Hepatocyte (in vitro differentiated cells): ENCODE results near the gene MRPL10. TPM values are rescaled to one million over a fixed set of nuclear protein-coding genes. Genes with fewer than 3 reads are reported as not detected.

Experiments used
- DNase-seq: peaks from one replicate; pipeline ENCODE4 v3.0.0-alpha.2; 2016; ENCODE audit warnings: low spot score
- H2AFZ ChIP-seq: fragments of 200-600 bp; sonication (generic); 2 replicates; pipeline ENCODE4 v1.6.0; 2016; ENCODE audit warnings: antibody characterized with exemption, mild to moderate bottlenecking
- H3K27ac ChIP-seq: fragments of 200-600 bp; sonication (generic); 2 replicates; pipeline ENCODE4 v1.5.1; 2016; ENCODE audit warnings: mild to moderate bottlenecking
- H3K27me3 ChIP-seq: fragments of 200-600 bp; sonication (generic); 2 replicates; pipeline ENCODE4 v1.6.1; 2016
- H3K36me3 ChIP-seq: fragments of 200-600 bp; sonication (generic); replicated peaks from 2 replicates; pipeline ENCODE4 v1.5.1; 2016; ENCODE audit warnings: low read depth; ENCODE audit not compliant: insufficient read depth
- H3K4me1 ChIP-seq: fragments of 200-600 bp; sonication (generic); 2 replicates; pipeline ENCODE4 v1.5.1; 2016; ENCODE audit warnings: mild to moderate bottlenecking, moderate library complexity; ENCODE audit not compliant: insufficient read depth
- H3K4me2 ChIP-seq: fragments of 200-600 bp; sonication (generic); 2 replicates; pipeline ENCODE4 v1.6.0; 2016
- H3K4me3 ChIP-seq: fragments of 200-600 bp; sonication (generic); 2 replicates; pipeline ENCODE4 v1.5.1; 2016; ENCODE audit warnings: mild to moderate bottlenecking
- H3K79me2 ChIP-seq: fragments of 200-600 bp; sonication (generic); 2 replicates; pipeline ENCODE4 v1.6.0; 2017; ENCODE audit warnings: mild to moderate bottlenecking
- H3K9me2 ChIP-seq: fragments of 200-600 bp; sonication (generic); replicated peaks from 2 replicates; pipeline ENCODE4 v1.6.0; 2017; ENCODE audit warnings: mild to moderate bottlenecking; ENCODE audit not compliant: insufficient read depth
- H3K9me3 ChIP-seq: fragments of 200-600 bp; sonication (generic); 2 replicates; pipeline ENCODE4 v1.5.1; 2016; ENCODE audit warnings: low read depth, mild to moderate bottlenecking
- H4K20me1 ChIP-seq: fragments of 200-600 bp; sonication (generic); 2 replicates; pipeline ENCODE4 v1.6.0; 2016; ENCODE audit warnings: mild to moderate bottlenecking; ENCODE audit not compliant: insufficient read depth, poor library complexity, severe bottlenecking
- CTCF ChIP-seq: fragments of 200-600 bp; sonication (generic); IDR thresholded peaks from 2 replicates; pipeline ENCODE4 v1.5.1; 2016; ENCODE audit warnings: antibody characterized with exemption, mild to moderate bottlenecking; ENCODE audit not compliant: poor library complexity
- EZH2 ChIP-seq: fragments of 200-600 bp; sonication (generic); IDR thresholded peaks from 2 replicates; pipeline ENCODE4 v1.6.1; 2016; ENCODE audit warnings: antibody characterized with exemption, mild to moderate bottlenecking, borderline replicate concordance
- EZH2phosphoT487 ChIP-seq: fragments of 200-600 bp; sonication (generic); IDR thresholded peaks from one replicate; pipeline ENCODE4 v1.6.1; 2018; ENCODE audit warnings: antibody characterized with exemption, mild to moderate bottlenecking, low read depth, moderate library complexity; ENCODE audit not compliant: unreplicated experiment, severe bottlenecking
- WGBS: methylation state at CpG from one replicate; pipeline ENCODE4 v1.1.6; 2016; ENCODE audit warnings: low lambda C conversion rate; ENCODE audit errors: missing lambda C conversion rate; 5-methylcytosine and 5-hydroxymethylcytosine counted together
- polyA plus RNA-seq: library from polyadenylated mRNA; unstranded; fragments of >200 nt; fragmentation: Nextera tagmentation; extraction: Ambion mirVana; gene quantifications from 2 replicates; pipeline ENCODE4 v1.2.1, GENCODE V29; 2016
- total RNA-seq: library from RNA; depleted of rRNA; stranded (reverse); fragments of >200 nt; gene quantifications from 2 replicates; pipeline ENCODE4 v1.2.3, GENCODE V29; 2014

Gene MRPL10
- total and polyA plus RNA-seq, 2 experiments from 2014 or later = 30.7 to 33.7 TPM

DNA sequence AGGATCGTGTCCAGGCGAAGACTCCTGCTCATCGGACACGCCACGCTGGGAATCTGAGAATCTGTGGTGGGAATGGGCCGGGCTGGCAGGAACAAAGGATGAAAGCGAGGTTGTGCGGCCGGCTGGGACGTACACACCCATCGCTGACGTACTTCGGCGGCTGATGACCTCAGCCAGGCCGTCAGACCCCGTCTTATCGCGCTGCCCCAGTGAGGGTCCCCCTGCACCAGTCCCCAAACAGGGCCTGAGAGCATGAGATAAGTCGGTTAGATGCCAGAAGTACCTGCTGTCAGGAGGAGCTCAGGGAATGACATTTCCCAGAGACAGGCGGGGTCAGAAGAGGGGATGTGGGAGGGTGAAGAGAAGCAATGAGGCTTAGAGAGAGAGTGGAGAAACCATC, 35.6 kb upstream of the MRPL10 start:
- Histone ChIP-seq H3K9me3 (no peaks in the 10 kb centered on the region), H3K4me3 (no peak overlapping the region), H3K4me2 (no peak overlapping the region), H4K20me1 (no peaks in the 10 kb centered on the region), H3K4me1 (peaks cover 9% of the 10 kb centered on the region), H3K36me3 (no peaks in the 10 kb centered on the region), H3K27me3 (peaks cover 33% of the 10 kb centered on the region), H3K27ac (no peak overlapping the region), H2AFZ (no peak overlapping the region), H3K9me2 (no peaks in the 10 kb centered on the region), H3K79me2 (no peaks in the 10 kb centered on the region)
- 56% methylated on average over 18 of the region's 20 CpGs for whole genome bisulfite sequencing
- TF ChIP-seq EZH2 (no peak), EZH2phosphoT487 (no peak), CTCF (no peak)
- DNase-seq = no peak

DNA sequence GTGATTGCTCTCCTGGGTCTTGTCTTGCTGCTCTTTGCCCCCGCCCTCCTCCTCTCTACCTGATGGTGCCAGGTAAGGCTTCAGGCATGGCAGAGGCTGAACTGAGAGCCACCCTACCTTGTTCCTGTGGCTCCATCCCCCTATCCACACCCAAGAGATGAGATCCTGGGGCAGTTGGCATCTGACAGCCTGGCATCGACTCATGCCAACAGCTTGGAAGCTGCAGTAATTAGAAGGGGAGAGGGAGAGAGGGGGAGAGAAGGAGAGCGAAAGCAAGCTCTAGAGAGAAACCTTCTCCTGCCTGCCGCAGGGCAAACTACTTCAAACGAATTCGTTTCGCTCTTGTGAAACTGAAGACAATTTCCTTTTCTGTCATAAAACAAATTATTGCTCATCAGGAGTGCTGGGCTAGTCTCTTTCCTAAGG, 33.5 kb upstream of the MRPL10 start:
- no peak for TF ChIP-seq EZH2phosphoT487
- no peak for TF ChIP-seq EZH2
- no peak for TF ChIP-seq CTCF
- Histone ChIP-seq H3K27ac (no peak overlapping the region), H3K9me2 (no peaks in the 10 kb centered on the region), H3K4me3 (no peak overlapping the region), H3K36me3 (no peaks in the 10 kb centered on the region), H3K9me3 (no peaks in the 10 kb centered on the region), H3K4me1 (peaks cover 9% of the 10 kb centered on the region), H2AFZ (no peak overlapping the region), H4K20me1 (no peaks in the 10 kb centered on the region), H3K4me2 (no peak overlapping the region), H3K27me3 (peaks cover 11% of the 10 kb centered on the region), H3K79me2 (no peaks in the 10 kb centered on the region)
- 50% methylated on average over 7 of the region's 7 CpGs for WGBS
- no peak for DNase-seq

DNA sequence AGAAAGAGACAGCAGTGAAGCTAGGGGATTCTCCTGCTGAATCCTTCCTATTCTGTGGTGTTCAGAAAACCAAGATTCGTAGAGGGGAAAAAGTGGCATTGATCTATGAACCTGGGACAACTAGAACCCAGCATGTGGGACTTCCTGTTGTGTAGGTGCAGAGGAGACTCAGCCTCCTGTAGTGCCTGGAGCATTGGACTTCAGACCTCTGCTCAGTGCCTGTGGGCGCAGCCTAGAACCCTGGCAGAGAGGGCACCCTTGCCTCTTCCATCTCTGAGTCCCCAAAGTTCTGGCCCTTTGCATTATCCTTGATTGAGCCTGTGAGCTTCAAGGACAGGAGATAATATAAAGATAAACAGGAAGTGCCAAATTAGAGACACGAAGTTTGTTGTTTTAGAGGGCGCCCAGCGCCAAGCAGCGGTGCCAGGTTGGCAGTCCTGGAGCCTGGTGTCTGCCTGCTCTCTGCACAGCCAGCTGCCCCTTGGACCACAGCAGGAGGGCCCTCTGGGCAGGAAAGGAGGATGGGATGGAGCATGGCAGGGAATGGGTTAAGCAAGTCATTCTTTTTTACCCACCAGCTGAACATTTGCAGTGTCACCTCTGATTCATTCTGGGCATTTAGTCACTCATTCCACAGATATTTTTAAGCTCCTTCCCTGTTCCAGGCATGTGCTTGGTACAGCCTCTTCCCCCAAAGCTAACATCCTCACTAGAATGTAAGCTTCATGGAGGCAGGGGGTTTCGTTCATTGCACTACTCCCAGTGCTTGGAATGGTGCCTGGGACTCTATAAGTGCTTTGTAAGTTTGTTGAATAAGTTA, 31.5 kb upstream of the MRPL10 start:
- no peak for DNase-seq
- no peaks in the 10 kb centered on the region for H3K79me2 ChIP-seq
- no peak overlapping the region for H3K4me2 ChIP-seq
- no peaks in the 10 kb centered on the region for H3K36me3 ChIP-seq
- H3K4me3 ChIP-seq = no peak overlapping the region
- H3K4me1 ChIP-seq = peaks cover 9% of the 10 kb centered on the region
- H4K20me1 ChIP-seq = no peaks in the 10 kb centered on the region
- no peak overlapping the region for H3K27ac ChIP-seq
- H2AFZ ChIP-seq = no peak overlapping the region
- H3K9me3 ChIP-seq = no peaks in the 10 kb centered on the region
- TF ChIP-seq EZH2 = no peak
- TF ChIP-seq EZH2phosphoT487 = no peak
- TF ChIP-seq CTCF = no peak
- H3K9me2 ChIP-seq = no peaks in the 10 kb centered on the region
- no peaks in the 10 kb centered on the region for H3K27me3 ChIP-seq
- WGBS = 81% methylated on average over 7 of the region's 7 CpGs
